Choroid plexus epithelial cell (primary cell): Measurements from ENCODE around the gene CABCOCO1.

Experiments used
- DNase-seq: peaks from one replicate; pipeline ENCODE4 v3.0.0-alpha.2; 2010; ENCODE audit warnings: low read depth
- H3K4me3 ChIP-seq: 2 replicates; pipeline ENCODE4 v1.5.1; 2011; ENCODE audit warnings: low read depth, mild to moderate bottlenecking, control low read depth, low read length, moderate library complexity
- CTCF ChIP-seq: conservative IDR thresholded peaks from 2 replicates; pipeline ENCODE4 v1.5.1; 2011; ENCODE audit warnings: low read depth, mild to moderate bottlenecking, control low read depth, inconsistent platforms, low read length, moderate library complexity

The CABCOCO1 gene

GRCh38 chr10:61629576-61629975 lies 33.2 kb upstream of the CABCOCO1 start:
- H3K4me3 ChIP-seq = no peak overlapping the region
- no peak for DNase-seq
- no peak for TF ChIP-seq CTCF

GRCh38 chr10:61632057-61632670 lies 30.6 kb upstream of the CABCOCO1 start:
- DNase-seq = no peak
- no peak for TF ChIP-seq CTCF
- no peak overlapping the region for H3K4me3 ChIP-seq

GRCh38 chr10:61633665-61634064 lies 29.1 kb upstream of the CABCOCO1 start:
- TF ChIP-seq CTCF = no peak
- peak; percentile 71 for DNase-seq

GRCh38 chr10:61634746-61635145 lies 28.0 kb upstream of the CABCOCO1 start:
- no peak for TF ChIP-seq CTCF
- peak; percentile 83 for DNase-seq
- no peak overlapping the region for H3K4me3 ChIP-seq

More at GRCh38 chr10:61633665-61634064, 29.1 kb upstream of the CABCOCO1 start:
- H3K4me3 ChIP-seq = no peak overlapping the region

GRCh38 chr10:61635471-61635870 lies 27.3 kb upstream of the CABCOCO1 start:
- no peak for TF ChIP-seq CTCF
- H3K4me3 ChIP-seq = no peak overlapping the region
- no peak for DNase-seq

GRCh38 chr10:61635932-61636331 lies 26.8 kb upstream of the CABCOCO1 start:
- peak; percentile 13 for DNase-seq
- TF ChIP-seq CTCF = no peak
- H3K4me3 ChIP-seq = no peak overlapping the region

- no peak overlapping the region for H3K4me3 ChIP-seq
- TF ChIP-seq CTCF = no peak
- no peak for DNase-seq
Observed at GRCh38 chr10:61639952-61640351, 22.8 kb upstream of the CABCOCO1 start.
